IPS DF 19.7 (cell line): Measurements from ENCODE around the gene ARID1B.
"Not testable (repeated sequence)": the region's sequence is repeated elsewhere in the genome, so short reads cannot be mapped to it uniquely, and the experiment has no call there.

Experiments
- DNase-seq: peaks from one replicate; pipeline ENCODE4 v3.0.0-alpha.2; 2013; ENCODE audit warnings: low read depth, low spot score

ARID1B gene

GRCh38 chr6:156956286-156956685, 179.1 kb downstream of the ARID1B start:
- no peak for DNase-seq

GRCh38 chr6:156957931-156958547, 180.9 kb downstream of the ARID1B start:
- DNase-seq, result no peak

- DNase-seq, result no peak
Observed at GRCh38 chr6:156960525-156960924, 183.3 kb downstream of the ARID1B start.

GRCh38 chr6:156961282-156961892, 184.2 kb downstream of the ARID1B start:
- no peak for DNase-seq

GRCh38 chr6:156963712-156964700, 186.8 kb downstream of the ARID1B start:
- no peak for DNase-seq

DNA sequence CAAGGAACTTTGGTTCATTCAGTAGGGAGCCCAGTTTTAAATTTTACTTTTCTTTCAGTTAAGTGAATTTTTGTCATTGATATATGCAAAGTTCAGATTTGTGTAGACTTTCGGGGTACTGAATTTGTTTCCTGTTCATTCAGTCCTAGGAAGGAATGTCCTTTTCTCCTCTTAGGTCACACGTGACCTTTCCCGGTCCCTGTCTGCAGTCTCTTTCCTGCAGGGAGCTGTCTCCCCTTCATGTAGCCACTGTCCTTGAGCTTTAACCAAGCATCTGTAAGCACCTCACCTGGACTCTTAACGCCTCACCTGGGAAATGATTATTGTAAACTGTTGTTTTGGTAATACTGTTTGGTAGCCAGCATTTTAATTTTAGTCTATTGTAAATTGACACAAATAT, 190.7 kb downstream of the ARID1B start:
- no peak for DNase-seq

GRCh38 chr6:156969233-156969632, 192.1 kb downstream of the ARID1B start:
- no peak for DNase-seq

DNA sequence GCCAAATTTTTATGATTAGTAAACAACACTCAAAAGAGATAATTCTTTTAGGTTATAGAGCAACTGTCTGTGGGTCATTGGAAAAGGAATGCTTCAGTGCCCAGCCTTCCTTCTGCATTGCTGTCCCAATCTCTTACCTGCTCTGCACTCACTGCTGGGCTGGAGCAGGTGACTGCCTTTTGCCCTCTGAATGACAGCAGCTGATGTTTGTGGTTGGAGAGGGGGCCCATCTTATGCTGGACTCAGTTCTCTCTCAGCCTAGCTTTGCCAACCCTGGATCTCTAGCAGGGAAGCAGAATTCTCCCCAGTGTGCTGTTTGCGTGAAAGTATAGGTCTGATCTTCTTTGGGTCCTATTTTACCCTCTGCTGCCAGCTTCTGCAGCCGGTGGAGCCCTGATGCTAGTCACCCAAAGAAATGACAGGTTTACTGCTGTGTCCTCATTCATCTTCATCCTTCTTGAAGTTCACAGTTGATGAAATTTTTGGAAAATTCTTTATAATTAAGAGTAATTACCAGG, 193.5 kb downstream of the ARID1B start:
- DNase-seq, result no peak

GRCh38 chr6:156971153-156971885, 194.1 kb downstream of the ARID1B start:
- DNase-seq, result no peak

GRCh38 chr6:156972145-156972544, 195.0 kb downstream of the ARID1B start:
- no peak for DNase-seq

DNA sequence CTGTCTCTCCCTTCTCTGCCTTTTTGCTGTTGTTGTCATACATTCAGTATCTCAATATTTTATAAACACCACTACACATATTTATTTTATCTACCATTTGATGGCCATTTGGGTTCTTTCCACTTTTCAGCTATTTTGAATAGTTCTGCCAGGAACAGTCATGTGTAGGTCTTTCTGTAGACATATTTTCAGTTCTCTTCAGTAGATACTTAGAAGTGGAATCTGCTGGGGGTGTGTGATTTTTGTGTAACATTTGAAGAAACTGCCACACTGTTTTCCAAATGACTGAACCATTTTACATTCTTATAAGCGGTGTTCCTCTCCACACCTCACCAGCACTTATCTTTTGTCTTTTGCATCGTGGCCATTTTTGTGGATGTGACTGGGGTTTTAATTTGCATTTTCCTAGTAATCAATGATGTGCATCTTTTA, 197.7 kb downstream of the ARID1B start:
- DNase-seq, result no peak

GRCh38 chr6:156975414-156975813, 198.2 kb downstream of the ARID1B start:
- DNase-seq, result no peak

DNA sequence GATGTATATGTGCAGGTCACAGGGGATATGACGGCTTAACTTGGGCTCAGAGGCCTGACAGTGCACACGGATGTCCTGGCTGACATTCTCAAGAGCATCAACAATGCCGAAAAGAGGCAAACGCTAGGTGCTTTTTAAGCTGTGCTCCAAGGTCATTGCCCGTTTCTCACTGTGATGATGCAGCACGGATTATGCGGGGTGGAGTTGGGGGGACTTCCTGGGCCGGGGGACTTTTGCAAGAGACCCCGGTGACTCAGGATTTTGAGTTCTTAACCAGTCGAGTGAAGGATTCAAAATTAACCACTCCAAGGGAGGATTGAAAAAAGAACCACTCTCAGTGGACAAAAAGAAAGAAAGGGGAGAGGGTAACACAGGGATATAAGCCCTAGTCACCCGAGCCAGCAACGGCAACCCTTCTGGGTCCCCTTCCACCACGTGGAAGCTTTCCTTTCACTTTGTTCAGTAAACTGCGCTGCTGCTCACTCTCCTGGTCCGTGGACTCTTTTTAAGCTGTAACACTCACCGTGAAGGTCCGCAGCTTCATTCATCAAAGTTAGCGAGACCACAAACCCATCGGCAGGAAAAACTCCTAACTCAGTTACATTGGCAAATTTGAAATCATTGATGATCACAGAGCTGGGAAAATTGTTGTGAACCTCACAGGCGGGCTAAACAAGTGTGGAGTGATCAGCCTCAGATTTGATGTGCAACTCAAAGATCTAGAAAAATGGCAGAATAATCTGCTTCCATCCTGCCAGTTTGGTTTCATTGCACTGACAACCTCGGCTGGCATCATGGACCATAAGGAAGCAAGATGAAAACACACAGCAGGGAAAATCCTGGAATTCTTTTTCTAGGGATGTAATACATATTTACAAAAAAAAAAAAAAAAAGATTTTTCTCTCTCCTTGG, 199.3 kb downstream of the ARID1B start:
- DNase-seq, result no peak

GRCh38 chr6:156977527-156978291, 200.5 kb downstream of the ARID1B start:
- no peak for DNase-seq

DNA sequence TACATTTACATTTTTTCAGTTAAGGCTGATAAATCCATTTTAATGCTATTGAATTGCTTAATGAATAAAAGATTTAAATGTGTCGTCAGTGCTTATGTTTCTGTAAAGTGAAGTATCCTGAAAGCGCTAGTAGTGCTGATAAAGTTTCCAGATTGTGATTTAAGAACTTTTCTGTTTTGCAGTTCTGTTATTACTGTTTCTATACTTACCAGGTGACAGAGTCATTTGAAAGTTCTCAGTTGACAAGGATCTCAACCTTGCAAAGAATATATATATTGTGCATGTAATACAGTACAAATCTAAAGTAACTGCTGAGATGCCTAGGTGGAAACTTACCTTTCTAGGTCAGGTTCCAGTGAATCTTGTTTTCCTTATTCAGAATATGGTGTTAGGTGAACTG, 201.8 kb downstream of the ARID1B start:
- no peak for DNase-seq

- DNase-seq, result no peak
Observed at GRCh38 chr6:156980515-156980914, 203.3 kb downstream of the ARID1B start.

GRCh38 chr6:156980948-156981347, 203.8 kb downstream of the ARID1B start:
- no peak for DNase-seq

DNA sequence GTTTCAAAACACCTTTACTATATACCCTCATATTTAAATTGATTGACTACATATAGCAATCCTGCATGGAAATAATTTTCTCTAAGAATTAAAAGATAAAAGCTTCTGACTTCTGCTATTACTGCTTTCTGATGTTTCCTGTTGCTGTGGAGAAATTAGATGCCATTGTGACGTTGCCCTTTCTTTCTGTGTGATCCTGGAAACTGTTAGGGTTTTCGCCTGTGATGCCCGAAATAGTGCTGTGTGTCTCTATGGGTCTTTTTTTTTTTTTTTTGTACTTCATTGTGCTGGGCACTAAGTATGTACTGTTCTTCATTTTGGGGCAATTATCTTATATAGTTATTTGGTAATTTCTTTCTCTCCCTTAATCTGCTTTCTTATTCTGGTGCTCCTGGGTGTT, 205.0 kb downstream of the ARID1B start:
- no peak for DNase-seq

DNA sequence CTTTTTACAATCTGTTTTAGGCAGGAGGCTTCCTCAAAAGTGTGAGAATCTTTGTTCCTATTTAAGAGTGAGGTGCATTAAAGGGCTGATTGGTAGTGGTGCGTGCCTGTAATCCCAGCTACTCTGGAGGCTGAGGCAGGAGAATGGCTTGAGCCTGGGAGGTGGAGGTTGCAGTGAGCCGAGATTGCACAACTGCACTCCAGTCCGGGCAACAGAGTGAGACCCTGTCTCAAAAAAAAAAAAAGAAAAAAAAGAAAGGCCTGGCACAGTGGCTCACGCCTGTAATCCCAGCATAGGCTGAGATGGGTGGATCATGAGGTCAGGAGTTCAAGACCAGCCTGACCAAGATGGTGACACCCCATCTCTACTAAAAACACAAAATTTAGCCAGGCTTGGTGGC, 205.7 kb downstream of the ARID1B start:
- DNase-seq, result not testable (repeated sequence)
